Measurements from ENCODE around the gene SBK1. TPM values are rescaled to one million over a fixed set of nuclear protein-coding genes. Genes with fewer than 3 reads are reported as not detected.

SBK1 gene
- total RNA-seq, 4 donors from 2014 or later, result 1.8 to 6.4 (median 4.5) TPM

- peaks cover 16 to 20% of the 10 kb centered on the region in 2 donors for H3K4me1 ChIP-seq
- in situ Hi-C loops (cut with MboI; ENCODE audit: low sequenced_read_pairs in 4 of 4) (no loop called here), intact Hi-C loops (cut with DNase I; ENCODE audit: low total_unique reads) (no loop called here)
Measured at GRCh38 chr16:28301620-28302019, 9.3 kb downstream of the SBK1 start.

GRCh38 chr16:28303132-28303531 is 10.8 kb downstream of the SBK1 start:
- H3K4me1 ChIP-seq, result peaks cover 16 to 20% of the 10 kb centered on the region in 2 donors
- no peaks in the 10 kb centered on the region for H3K27me3 ChIP-seq
- ATAC-seq (no peak), DNase-seq (no peak)
- no peak overlapping the region for H3K27ac ChIP-seq
- no peak for TF ChIP-seq CTCF (IDR thresholded peaks at IDR 0.05 in 4 of 5, conservative IDR thresholded peaks at IDR 0.05 in 1 of 5)
- TF ChIP-seq POLR2A (IDR thresholded peaks at IDR 0.05), result no peak
- no peaks in the 10 kb centered on the region for H3K9me3 ChIP-seq
- H3K36me3 ChIP-seq, result no peaks in the 10 kb centered on the region
- in situ Hi-C loops (cut with MboI; ENCODE audit: low sequenced_read_pairs in 4 of 4), result no loop called here
- H3K4me3 ChIP-seq, result no peak overlapping the region
- intact Hi-C loops (cut with DNase I; ENCODE audit: low total_unique reads), result no loop called here

More at GRCh38 chr16:28301620-28302019, 9.3 kb downstream of the SBK1 start:
- Histone ChIP-seq H3K27me3 (no peaks in the 10 kb centered on the region), H3K4me3 (no peak overlapping the region), H3K9me3 (no peaks in the 10 kb centered on the region), H3K36me3 (no peaks in the 10 kb centered on the region), H3K27ac (peak overlapping the region; percentile 32 to 74 (median 64))
- no peak for TF ChIP-seq CTCF (IDR thresholded peaks at IDR 0.05 in 4 of 5, conservative IDR thresholded peaks at IDR 0.05 in 1 of 5)
- TF ChIP-seq POLR2A (IDR thresholded peaks at IDR 0.05), result no peak
- no peak for ATAC-seq
- DNase-seq, result no peak

GRCh38 chr16:28304214-28304613 is 11.9 kb downstream of the SBK1 start:
- Histone ChIP-seq H3K36me3 (no peaks in the 10 kb centered on the region), H3K27me3 (no peaks in the 10 kb centered on the region), H3K4me1 (peaks cover 16 to 20% of the 10 kb centered on the region in 2 donors), H3K9me3 (no peaks in the 10 kb centered on the region), H3K27ac (no peak overlapping the region), H3K4me3 (no peak overlapping the region)
- ATAC-seq (no peak), DNase-seq (no peak)
- intact Hi-C loops (cut with DNase I; ENCODE audit: low total_unique reads) (no loop called here), in situ Hi-C loops (cut with MboI; ENCODE audit: low sequenced_read_pairs in 4 of 4) (no loop called here)
- TF ChIP-seq CTCF (IDR thresholded peaks at IDR 0.05 in 4 of 5, conservative IDR thresholded peaks at IDR 0.05 in 1 of 5) (no peak), POLR2A (IDR thresholded peaks at IDR 0.05) (no peak)

- Histone ChIP-seq H3K4me3 (no peak overlapping the region), H3K4me1 (no peaks in the 10 kb centered on the region), H3K36me3 (no peaks in the 10 kb centered on the region), H3K9me3 (no peaks in the 10 kb centered on the region), H3K27me3 (no peaks in the 10 kb centered on the region), H3K27ac (no peak overlapping the region)
- in situ Hi-C loops (cut with MboI; ENCODE audit: low sequenced_read_pairs in 4 of 4) (no loop called here), intact Hi-C loops (cut with DNase I; ENCODE audit: low total_unique reads) (no loop called here)
- ATAC-seq (no peak), DNase-seq (no peak)
- no peak for TF ChIP-seq CTCF (IDR thresholded peaks at IDR 0.05 in 4 of 5, conservative IDR thresholded peaks at IDR 0.05 in 1 of 5)
- no peak for TF ChIP-seq POLR2A (IDR thresholded peaks at IDR 0.05)
Measured at GRCh38 chr16:28307936-28308335, 15.6 kb downstream of the SBK1 start.
